Measurements from ENCODE around the gene ATAD3B.

Gene ATAD3B

DNA sequence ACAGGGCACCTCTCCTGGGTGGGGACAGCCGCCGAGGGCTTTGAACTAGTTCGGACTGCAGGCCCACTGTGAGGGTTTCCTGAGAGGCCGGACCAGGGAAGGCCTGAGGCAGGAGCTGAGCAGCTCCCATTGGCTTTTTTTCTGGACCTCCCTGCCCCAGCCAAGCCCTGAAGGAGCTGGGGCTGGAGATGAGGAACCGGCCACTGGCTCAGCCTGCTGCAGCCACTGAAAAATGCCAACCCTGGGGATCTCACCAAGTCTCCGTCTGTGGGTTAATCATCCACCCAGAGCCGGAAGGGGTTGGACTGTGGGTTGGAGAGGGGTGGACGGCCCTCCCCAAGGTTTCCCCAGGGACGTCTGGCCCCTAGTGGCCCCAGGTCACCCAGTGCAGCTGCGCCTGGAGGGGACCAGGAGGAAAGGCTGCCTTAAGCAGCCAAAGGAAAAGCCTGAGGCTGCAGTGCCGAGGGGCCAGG, 33.6 kb upstream of the ATAD3B start:
- Histone ChIP-seq H3K4me1 (no peaks in the 10 kb centered on the region), H2AFZ (no peak overlapping the region), H3K79me2 (no peaks in the 10 kb centered on the region), H3K27ac (no peak overlapping the region), H3K4me2 (ENCODE audit: low read length) (no peak overlapping the region), H3K36me3 (ENCODE audit: control insufficient read depth, insufficient read depth, low read length) (no peaks in the 10 kb centered on the region), H3K9me3 (ENCODE audit: control insufficient read depth, low read length) (no peaks in the 10 kb centered on the region), H3K9ac (no peak overlapping the region), H3K4me3 (ENCODE audit: low read depth, low read length) (no peak overlapping the region), H3K27me3 (ENCODE audit: control insufficient read depth, insufficient read depth, low read length) (no peaks in the 10 kb centered on the region)
- TF ChIP-seq, protein P1, sequence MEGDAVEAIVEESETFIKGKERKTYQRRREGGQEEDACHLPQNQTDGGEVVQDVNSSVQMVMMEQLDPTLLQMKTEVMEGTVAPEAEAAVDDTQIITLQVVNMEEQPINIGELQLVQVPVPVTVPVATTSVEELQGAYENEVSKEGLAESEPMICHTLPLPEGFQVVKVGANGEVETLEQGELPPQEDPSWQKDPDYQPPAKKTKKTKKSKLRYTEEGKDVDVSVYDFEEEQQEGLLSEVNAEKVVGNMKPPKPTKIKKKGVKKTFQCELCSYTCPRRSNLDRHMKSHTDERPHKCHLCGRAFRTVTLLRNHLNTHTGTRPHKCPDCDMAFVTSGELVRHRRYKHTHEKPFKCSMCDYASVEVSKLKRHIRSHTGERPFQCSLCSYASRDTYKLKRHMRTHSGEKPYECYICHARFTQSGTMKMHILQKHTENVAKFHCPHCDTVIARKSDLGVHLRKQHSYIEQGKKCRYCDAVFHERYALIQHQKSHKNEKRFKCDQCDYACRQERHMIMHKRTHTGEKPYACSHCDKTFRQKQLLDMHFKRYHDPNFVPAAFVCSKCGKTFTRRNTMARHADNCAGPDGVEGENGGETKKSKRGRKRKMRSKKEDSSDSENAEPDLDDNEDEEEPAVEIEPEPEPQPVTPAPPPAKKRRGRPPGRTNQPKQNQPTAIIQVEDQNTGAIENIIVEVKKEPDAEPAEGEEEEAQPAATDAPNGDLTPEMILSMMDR (IDR thresholded peaks at IDR 0.05) = no peak

DNA sequence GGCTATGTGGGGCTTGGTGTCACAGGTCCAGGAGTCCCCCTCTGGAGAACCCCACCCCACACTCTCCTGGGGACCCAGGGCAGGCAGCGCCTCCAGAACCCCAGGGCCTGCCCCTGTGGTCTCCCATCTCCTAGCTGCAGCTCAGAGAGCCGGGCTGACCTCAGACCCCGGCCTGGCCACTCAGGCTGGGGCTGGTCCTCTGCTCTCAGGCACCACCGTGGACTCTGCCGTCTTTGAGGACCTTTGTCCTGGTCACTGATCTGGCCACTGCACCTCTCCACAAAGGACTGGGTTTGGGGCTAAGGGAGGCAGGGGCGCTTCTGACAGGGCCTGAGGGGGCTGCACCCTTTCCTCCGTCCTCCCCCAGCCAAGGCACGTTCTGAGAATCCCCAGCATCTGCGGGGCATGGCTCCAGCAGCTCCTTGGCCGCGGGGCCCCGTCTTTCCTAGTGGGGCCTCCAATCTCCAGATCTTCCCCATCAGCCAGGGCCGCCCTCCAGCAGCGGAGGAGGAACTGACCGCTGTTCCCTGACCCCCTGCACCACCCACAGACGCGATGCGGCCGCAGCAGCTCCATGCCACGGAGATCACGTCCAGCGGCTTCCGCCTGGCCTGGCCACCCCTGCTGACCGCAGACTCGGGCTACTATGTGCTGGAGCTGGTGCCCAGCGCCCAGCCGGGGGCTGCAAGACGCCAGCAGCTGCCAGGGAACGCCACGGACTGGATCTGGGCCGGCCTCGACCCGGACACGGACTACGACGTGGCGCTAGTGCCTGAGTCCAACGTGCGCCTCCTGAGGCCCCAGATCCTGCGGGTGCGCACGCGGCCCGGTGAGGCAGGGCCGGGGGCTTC, 32.8 kb upstream of the ATAD3B start:
- Histone ChIP-seq H3K36me3 (ENCODE audit: control insufficient read depth, insufficient read depth, low read length) (no peaks in the 10 kb centered on the region), H3K9ac (no peak overlapping the region), H3K4me2 (ENCODE audit: low read length) (no peak overlapping the region), H3K27me3 (ENCODE audit: control insufficient read depth, insufficient read depth, low read length) (no peaks in the 10 kb centered on the region), H3K4me3 (ENCODE audit: low read depth, low read length) (no peak overlapping the region), H3K4me1 (no peaks in the 10 kb centered on the region), H2AFZ (no peak overlapping the region), H3K79me2 (no peaks in the 10 kb centered on the region), H3K27ac (no peak overlapping the region), H3K9me3 (ENCODE audit: control insufficient read depth, low read length) (no peaks in the 10 kb centered on the region)
- TF ChIP-seq, protein P1 (IDR thresholded peaks at IDR 0.05) = no peak

- H3K9ac ChIP-seq = no peak overlapping the region
- no peaks in the 10 kb centered on the region for H3K27me3 ChIP-seq (ENCODE audit: control insufficient read depth, insufficient read depth, low read length)
- no peaks in the 10 kb centered on the region for H3K4me1 ChIP-seq
These were observed 31.9 kb upstream of the ATAD3B start for GRCh38 chr1:1439546-1440261.

DNA sequence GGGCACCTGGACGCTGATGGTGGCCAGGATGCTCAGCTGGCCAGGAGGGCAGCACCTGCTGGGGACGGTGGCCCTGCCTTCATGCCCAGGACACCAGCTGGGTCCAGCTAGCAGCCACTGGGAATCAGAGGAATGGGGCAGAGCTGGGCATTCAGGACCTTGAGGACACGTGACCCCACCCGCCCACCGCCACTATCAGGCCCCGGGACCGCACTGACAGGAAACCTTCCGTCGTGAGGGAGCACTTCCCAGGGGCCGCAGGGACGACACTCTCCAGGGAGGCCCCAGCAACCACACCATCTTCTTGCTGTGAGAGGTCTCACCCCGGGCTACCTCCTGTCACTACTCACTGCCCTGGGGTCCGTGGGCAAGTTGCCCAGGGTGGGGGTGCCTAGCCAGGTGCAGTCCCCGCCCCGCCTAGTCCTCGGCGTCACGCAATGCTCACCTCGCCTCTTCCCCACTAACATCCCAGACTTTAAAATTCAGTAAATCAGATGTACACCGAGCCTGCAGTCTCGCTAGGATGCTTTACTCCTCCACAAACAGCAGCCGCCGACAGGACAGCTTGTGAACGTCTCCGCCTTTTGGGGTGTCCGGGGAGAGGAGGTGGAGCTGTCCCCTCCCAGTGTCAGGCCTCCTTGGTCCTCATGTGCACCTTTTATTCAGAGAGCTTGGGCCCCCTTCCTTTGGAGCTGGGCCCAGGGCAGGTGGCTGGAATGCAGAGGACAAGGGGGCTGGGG, 31.1 kb upstream of the ATAD3B start:
- no peak overlapping the region for H3K27ac ChIP-seq
- H3K9ac ChIP-seq = no peak overlapping the region

More at GRCh38 chr1:1439546-1440261, 31.9 kb upstream of the ATAD3B start:
- TF ChIP-seq, protein P1 (IDR thresholded peaks at IDR 0.05) = no peak
- Histone ChIP-seq H3K9me3 (ENCODE audit: control insufficient read depth, low read length) (no peaks in the 10 kb centered on the region), H3K27ac (no peak overlapping the region), H2AFZ (no peak overlapping the region), H3K36me3 (ENCODE audit: control insufficient read depth, insufficient read depth, low read length) (no peaks in the 10 kb centered on the region), H3K79me2 (no peaks in the 10 kb centered on the region), H3K4me2 (ENCODE audit: low read length) (no peak overlapping the region), H3K4me3 (ENCODE audit: low read depth, low read length) (no peak overlapping the region)

More for the DNA sequence above, 31.1 kb upstream of the ATAD3B start:
- Histone ChIP-seq H3K27me3 (ENCODE audit: control insufficient read depth, insufficient read depth, low read length) (no peaks in the 10 kb centered on the region), H3K79me2 (no peaks in the 10 kb centered on the region), H3K4me1 (no peaks in the 10 kb centered on the region), H3K4me2 (ENCODE audit: low read length) (no peak overlapping the region), H2AFZ (peak overlapping the region; percentile 62), H3K4me3 (ENCODE audit: low read depth, low read length) (no peak overlapping the region), H3K36me3 (ENCODE audit: control insufficient read depth, insufficient read depth, low read length) (no peaks in the 10 kb centered on the region), H3K9me3 (ENCODE audit: control insufficient read depth, low read length) (no peaks in the 10 kb centered on the region)
- TF ChIP-seq, protein P1 (IDR thresholded peaks at IDR 0.05) = no peak

Data from parathyroid adenoma (tissue), 2 donors.